ENCODE data around the gene CPSF4. TPM values are rescaled to one million over a fixed set of nuclear protein-coding genes. Genes with fewer than 3 reads are reported as not detected.

The CPSF4 gene
- 38.0 TPM for total RNA-seq

DNA sequence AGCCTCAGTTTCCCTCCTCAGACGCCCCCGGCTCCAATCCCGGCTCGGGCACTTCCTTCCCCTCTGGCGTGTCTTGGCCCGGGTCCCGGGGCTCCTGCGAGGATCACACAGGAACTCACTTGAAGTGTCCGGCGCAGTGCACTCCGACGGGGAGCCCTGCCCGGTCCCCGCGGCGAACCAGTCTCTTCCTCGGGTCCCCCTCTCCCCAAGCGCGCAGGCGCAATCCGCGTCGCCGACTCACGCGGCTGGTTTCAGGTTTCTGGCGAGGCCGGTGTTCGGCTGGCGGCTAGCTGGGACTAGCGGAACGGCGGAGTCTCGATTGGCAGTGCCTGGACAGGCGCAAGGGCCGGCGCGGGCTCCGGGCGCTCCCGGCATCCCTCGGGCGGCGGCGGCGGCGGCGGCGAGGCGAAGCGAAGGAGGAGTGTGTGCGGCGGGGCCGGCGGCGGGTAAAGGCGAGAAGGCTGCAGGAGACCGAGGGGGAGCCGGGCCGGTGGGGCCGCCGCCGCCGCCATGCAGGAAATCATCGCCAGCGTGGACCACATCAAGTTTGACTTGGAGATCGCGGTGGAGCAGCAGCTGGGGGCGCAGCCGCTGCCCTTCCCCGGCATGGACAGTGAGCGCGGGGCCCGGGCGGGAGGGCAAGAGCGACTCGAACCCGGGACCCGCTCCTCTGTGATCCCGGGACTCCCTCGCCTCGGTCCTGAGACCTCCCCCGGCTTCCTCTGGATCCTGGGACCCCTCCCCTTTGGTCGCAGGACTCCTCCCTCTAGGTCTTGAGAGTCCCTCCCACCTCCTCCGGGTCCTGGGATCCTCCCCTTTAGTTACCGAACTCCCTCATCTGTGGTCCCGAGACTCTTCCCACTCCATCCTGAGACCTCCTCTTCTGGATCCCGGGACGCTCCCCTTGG is at the start of gene CPSF4, which contains the start of gene PTCD1:
CPSF4 (plus strand) TSS at position 371 of the 908 bp plus-strand sequence; CDS start at position 511, 140 bp downstream.
PTCD1 (minus strand) TSS at position 226 of the 908 bp plus-strand sequence. CDS start 3,556 bp downstream, outside the sequence.
- Histone ChIP-seq H3K4me3 (peak within 1 kb of the TSS; percentile 80 to 91), H3K4me1 (peaks cover 5 to 22% of the 10 kb centered on the region in 2 donors), H3K36me3 (peaks cover 10 to 13% of the 10 kb centered on the region in 2 donors), H3K9me3 (no peaks in the 10 kb centered on the region), H3K27me3 (no peaks in the 10 kb centered on the region), H3K27ac (peak within 1 kb of the TSS; percentile 85 to 87)
- TF ChIP-seq, protein P1, sequence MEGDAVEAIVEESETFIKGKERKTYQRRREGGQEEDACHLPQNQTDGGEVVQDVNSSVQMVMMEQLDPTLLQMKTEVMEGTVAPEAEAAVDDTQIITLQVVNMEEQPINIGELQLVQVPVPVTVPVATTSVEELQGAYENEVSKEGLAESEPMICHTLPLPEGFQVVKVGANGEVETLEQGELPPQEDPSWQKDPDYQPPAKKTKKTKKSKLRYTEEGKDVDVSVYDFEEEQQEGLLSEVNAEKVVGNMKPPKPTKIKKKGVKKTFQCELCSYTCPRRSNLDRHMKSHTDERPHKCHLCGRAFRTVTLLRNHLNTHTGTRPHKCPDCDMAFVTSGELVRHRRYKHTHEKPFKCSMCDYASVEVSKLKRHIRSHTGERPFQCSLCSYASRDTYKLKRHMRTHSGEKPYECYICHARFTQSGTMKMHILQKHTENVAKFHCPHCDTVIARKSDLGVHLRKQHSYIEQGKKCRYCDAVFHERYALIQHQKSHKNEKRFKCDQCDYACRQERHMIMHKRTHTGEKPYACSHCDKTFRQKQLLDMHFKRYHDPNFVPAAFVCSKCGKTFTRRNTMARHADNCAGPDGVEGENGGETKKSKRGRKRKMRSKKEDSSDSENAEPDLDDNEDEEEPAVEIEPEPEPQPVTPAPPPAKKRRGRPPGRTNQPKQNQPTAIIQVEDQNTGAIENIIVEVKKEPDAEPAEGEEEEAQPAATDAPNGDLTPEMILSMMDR (IDR thresholded peaks at IDR 0.05): no peak
- intact Hi-C loops (cut with DNase I): loop anchor here (2.0 kb wide), 2 partner anchors 28 to 30 kb away; partner anchors contain the start of genes ATP5MF, BUD31 and PDAP1
- peak; percentile 79 to 97 for DNase-seq (ENCODE audit: low spot score in 2 of 2)

DNA sequence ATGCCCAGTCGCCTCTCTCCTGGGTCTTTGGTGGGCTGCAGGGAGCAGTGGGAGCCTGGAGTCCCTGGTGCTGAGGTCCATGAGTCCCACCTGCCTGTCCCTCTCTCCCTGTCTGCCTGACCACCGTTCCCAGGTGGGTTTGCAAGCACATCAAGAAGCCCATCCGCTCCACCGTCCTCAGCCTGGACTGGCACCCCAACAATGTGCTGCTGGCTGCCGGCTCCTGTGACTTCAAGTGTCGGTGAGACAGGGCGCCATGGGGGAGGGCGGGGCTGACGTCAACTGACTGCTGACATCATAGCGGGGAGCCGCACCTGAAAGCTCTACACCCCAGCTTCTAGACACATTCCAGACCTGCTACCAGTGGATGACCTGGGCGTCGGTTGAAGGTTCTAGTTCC is 49.0 kb upstream of the CPSF4 start:
- intact Hi-C loops (cut with DNase I): no loop called here
- Histone ChIP-seq H3K27ac (no peak overlapping the region), H3K4me1 (peaks cover 8 to 11% of the 10 kb centered on the region in 2 donors), H3K4me3 (no peak overlapping the region), H3K36me3 (peaks cover 52 to 63% of the 10 kb centered on the region in 2 donors), H3K27me3 (no peaks in the 10 kb centered on the region), H3K9me3 (no peaks in the 10 kb centered on the region)
- DNase-seq (ENCODE audit: low spot score in 2 of 2): no peak
- TF ChIP-seq, protein P1 (IDR thresholded peaks at IDR 0.05): no peak

DNA sequence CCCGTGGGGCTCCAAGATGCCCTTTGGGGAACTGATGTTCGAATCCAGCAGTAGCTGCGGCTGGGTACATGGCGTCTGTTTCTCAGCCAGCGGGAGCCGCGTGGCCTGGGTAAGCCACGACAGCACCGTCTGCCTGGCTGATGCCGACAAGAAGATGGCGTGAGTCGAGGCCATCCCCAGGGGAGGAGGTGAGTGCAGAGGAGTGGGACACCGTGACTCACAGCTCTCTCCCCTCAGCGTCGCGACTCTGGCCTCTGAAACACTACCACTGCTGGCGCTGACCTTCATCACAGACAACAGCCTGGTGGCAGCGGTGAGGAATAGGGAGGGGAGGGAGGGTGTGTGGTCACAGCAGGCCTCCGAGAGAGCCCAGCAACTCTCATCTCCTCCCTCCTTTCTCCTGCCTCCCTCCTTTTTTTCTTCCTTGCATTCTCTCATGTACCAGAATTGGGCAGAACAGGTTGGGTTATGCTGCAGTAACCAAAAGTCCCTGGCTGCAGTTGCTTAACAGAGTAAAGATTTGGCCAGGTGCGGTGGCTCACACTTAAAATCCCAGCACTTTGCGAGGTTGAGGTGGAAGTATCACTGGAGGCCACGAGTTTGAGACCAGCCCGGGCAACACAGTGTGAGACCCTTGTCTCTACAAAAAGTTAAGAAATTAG is 47.7 kb upstream of the CPSF4 start:
- Histone ChIP-seq H3K9me3 (no peaks in the 10 kb centered on the region), H3K36me3 (peaks cover 54 to 68% of the 10 kb centered on the region in 2 donors), H3K4me1 (peaks cover 8 to 11% of the 10 kb centered on the region in 2 donors), H3K27me3 (no peaks in the 10 kb centered on the region), H3K27ac (no peak overlapping the region), H3K4me3 (no peak overlapping the region)
- intact Hi-C loops (cut with DNase I): no loop called here
- TF ChIP-seq, protein P1 (IDR thresholded peaks at IDR 0.05): no peak
- DNase-seq (ENCODE audit: low spot score in 2 of 2): no peak

DNA sequence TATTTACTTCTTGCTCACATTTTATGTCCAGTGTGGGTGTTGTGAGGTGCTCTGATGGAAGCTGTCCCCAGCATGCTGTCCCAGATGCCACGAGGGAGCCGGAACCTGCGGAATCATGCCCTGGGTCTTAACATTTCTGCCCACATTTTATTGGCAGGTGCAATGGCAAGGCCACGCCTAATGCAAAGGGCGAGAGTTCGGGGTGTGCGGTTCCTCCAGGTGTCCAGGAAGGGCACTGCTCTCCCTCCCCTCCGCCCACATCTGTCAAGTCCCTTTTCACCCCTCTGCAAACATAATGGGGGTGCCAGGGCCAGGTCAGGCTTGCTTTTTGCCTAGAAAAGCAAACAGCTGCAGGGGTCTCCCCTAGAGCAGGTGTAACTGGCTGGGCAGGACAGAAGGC is 46.7 kb upstream of the CPSF4 start:
- Histone ChIP-seq H3K27ac (peak overlapping the region; percentile 73 to 83), H3K4me1 (peaks cover 8 to 11% of the 10 kb centered on the region in 2 donors), H3K27me3 (no peaks in the 10 kb centered on the region), H3K4me3 (peak overlapping the region; percentile 62 to 80), H3K9me3 (no peaks in the 10 kb centered on the region), H3K36me3 (peaks cover 50 to 72% of the 10 kb centered on the region in 2 donors)
- intact Hi-C loops (cut with DNase I): no loop called here
- DNase-seq (ENCODE audit: low spot score in 2 of 2): no peak
- TF ChIP-seq, protein P1 (IDR thresholded peaks at IDR 0.05): no peak

DNA sequence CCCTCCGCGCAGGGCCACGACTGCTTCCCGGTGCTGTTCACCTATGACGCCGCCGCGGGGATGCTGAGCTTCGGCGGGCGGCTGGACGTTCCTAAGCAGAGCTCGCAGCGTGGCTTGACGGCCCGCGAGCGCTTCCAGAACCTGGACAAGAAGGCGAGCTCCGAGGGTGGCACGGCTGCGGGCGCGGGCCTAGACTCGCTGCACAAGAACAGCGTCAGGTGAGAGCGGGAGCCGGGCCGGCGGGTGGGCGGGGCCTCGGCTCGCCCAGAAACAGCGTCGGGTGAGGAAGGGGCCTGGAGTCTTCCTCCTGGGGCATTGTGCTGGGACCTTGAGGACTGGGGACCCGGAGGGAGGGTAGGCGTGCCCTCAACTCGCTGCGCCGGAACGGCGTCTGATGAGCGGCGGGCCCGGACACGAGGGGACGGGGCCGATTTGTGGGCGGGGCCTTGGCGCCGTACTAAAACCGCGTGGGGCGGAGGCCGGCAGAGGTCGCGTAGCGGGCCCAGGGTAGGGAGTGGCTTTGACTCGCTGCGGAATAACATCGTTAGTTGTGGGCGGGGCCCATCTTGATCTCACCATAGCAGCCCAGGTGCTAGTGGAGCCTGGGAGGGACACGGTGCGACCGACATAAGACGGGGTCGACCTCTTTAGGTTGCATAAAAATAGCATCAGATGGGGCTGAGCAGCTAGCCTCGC is 45.9 kb upstream of the CPSF4 start:
- Histone ChIP-seq H3K4me3 (peak overlapping the region; percentile 62 to 80), H3K36me3 (peaks cover 50 to 76% of the 10 kb centered on the region in 2 donors), H3K27ac (peak overlapping the region; percentile 73 to 83), H3K4me1 (peaks cover 8 to 11% of the 10 kb centered on the region in 2 donors), H3K27me3 (no peaks in the 10 kb centered on the region), H3K9me3 (no peaks in the 10 kb centered on the region)
- TF ChIP-seq, protein P1 (IDR thresholded peaks at IDR 0.05): no peak
- DNase-seq (ENCODE audit: low spot score in 2 of 2): peak in 1 of 2 donors; percentile 89
- intact Hi-C loops (cut with DNase I): loop anchor here (1.0 kb wide), 1 partner anchor 16 kb away; no protein-coding TSS in a partner anchor
